Common myeloid progenitor, CD34-positive (primary cell): Measurements from ENCODE around the gene TMEM63B.

Source experiments
- CTCF ChIA-PET: fragments of 350-600 bp; sonication (Branson Sonifier 250); formaldehyde crosslinking; loops from one replicate; lab custom pipeline; 2021; ENCODE audit warnings: antibody characterized with exemption; lab: Charles Lee
- POLR2A ChIA-PET: fragments of 350-600 bp; sonication (Branson Sonifier 250); formaldehyde crosslinking; loops from one replicate; lab custom pipeline; 2021; ENCODE audit warnings: antibody characterized with exemption; lab: Charles Lee
- DNase-seq, 3 donors: peaks; one replicate each; pipeline versions ENCODE4 v3.0.0 to v3.0.0-alpha.2; 2013
- H3K27ac ChIP-seq, 2 experiments: 1 replicate in 1 of 2; 2 replicates in 1 of 2; pipeline ENCODE4 v1.7.0; 2013; ENCODE audit warnings: inconsistent platforms in 2 of 2, low read length in 2 of 2, mild to moderate bottlenecking in 2 of 2, low read depth in 1 of 2, moderate library complexity in 1 of 2; ENCODE audit not compliant: severe bottlenecking in 2 of 2, insufficient read depth in 1 of 2, poor library complexity in 1 of 2
- H3K27me3 ChIP-seq, 5 experiments: replicated peaks in 2 of 5; 1 replicate in 3 of 5; 2 replicates in 2 of 5; pipeline versions ENCODE4 v1.6.1 to v1.7.0; 2013; ENCODE audit warnings: low read length in 4 of 5, mild to moderate bottlenecking in 2 of 5, moderate library complexity in 2 of 5, inconsistent platforms in 1 of 5; ENCODE audit not compliant: insufficient read depth in 5 of 5, control insufficient read depth in 4 of 5
- H3K36me3 ChIP-seq, 4 experiments: 1 replicate in 2 of 4; 2 replicates in 2 of 4; pipeline versions ENCODE4 v1.6.1 to v1.7.0; 2013; ENCODE audit warnings: low read length in 3 of 4, control low read depth in 1 of 4, mild to moderate bottlenecking in 1 of 4; ENCODE audit not compliant: control insufficient read depth in 4 of 4, insufficient read depth in 4 of 4
- H3K4me1 ChIP-seq, 4 experiments: 1 replicate in 3 of 4; 2 replicates in 1 of 4; pipeline versions ENCODE4 v1.6.1 to v1.7.1; 2013; ENCODE audit warnings: low read length in 3 of 4, mild to moderate bottlenecking in 3 of 4, control low read depth in 1 of 4, inconsistent platforms in 1 of 4, moderate library complexity in 1 of 4; ENCODE audit not compliant: control insufficient read depth in 4 of 4, insufficient read depth in 4 of 4; ENCODE audit errors: control extremely low read depth in 1 of 4
- H3K4me3 ChIP-seq, 7 experiments: 1 replicate in 4 of 7; 2 replicates in 3 of 7; pipeline versions ENCODE4 v1.5.1 to v1.7.0; 2013; ENCODE audit warnings: mild to moderate bottlenecking in 7 of 7, low read length in 6 of 7, moderate library complexity in 6 of 7, inconsistent platforms in 2 of 7, low read depth in 2 of 7, control low read depth in 1 of 7; ENCODE audit not compliant: insufficient read depth in 4 of 7, control insufficient read depth in 1 of 7; ENCODE audit errors: extremely low read depth in 1 of 7
- H3K9me3 ChIP-seq, 5 experiments: 1 replicate in 4 of 5; 2 replicates in 1 of 5; pipeline versions ENCODE4 v1.6.1 to v1.7.1; 2013; ENCODE audit warnings: low read length in 4 of 5, mild to moderate bottlenecking in 2 of 5, inconsistent platforms in 1 of 5, low read depth in 1 of 5, moderate library complexity in 1 of 5; ENCODE audit not compliant: control insufficient read depth in 4 of 5, insufficient read depth in 2 of 5; ENCODE audit errors: control extremely low read depth in 1 of 5
- WGBS: methylation state at CpG from one replicate; pipeline ENCODE4 v1.1.5; 2013; ENCODE audit not compliant: insufficient coverage; 5-methylcytosine and 5-hydroxymethylcytosine counted together

TMEM63B gene

GRCh38 chr6:44176130-44176761 is 48.9 kb downstream of the TMEM63B start:
- Histone ChIP-seq H3K27me3 (no peaks in the 10 kb centered on the region), H3K4me3 (peak overlapping the region in 4 of 7 experiments; percentile 23 to 65 (median 46)), H3K4me1 (peaks cover 0 to 25% (median 23%) of the 10 kb centered on the region in 4 experiments), H3K9me3 (no peaks in the 10 kb centered on the region), H3K27ac (no peak overlapping the region), H3K36me3 (no peaks in the 10 kb centered on the region)
- ChIA-PET POLR2A (interaction anchor here (0.9 to 1.4 kb wide), 4 partner anchors 10 to 81 kb away, joined by 3 to 6 read pairs (median 4); partner anchors contain the start of gene HSP90AB1), CTCF (interaction anchor here (0.6 to 4.2 kb wide), 21 partner anchors 13 to 137 kb away, joined by 3 to 44 read pairs (median 4); partner anchors contain the start of genes AARS2, CAPN11, MYMX and SLC29A1)
- WGBS, result 87% methylated on average over 7 of the region's 15 CpGs
- DNase-seq, result no peak

- Histone ChIP-seq H3K9me3 (no peaks in the 10 kb centered on the region), H3K27ac (peak overlapping the region in 1 of 2 experiments; percentile 55), H3K4me1 (peaks cover 0 to 25% (median 23%) of the 10 kb centered on the region in 4 experiments), H3K4me3 (peak overlapping the region in 4 of 7 experiments; percentile 23 to 65 (median 46)), H3K27me3 (no peaks in the 10 kb centered on the region), H3K36me3 (no peaks in the 10 kb centered on the region)
- POLR2A ChIA-PET, result interaction anchor here (0.9 to 1.4 kb wide), 5 partner anchors 9 to 80 kb away, joined by 3 to 6 read pairs (median 4); partner anchors contain the start of gene HSP90AB1
- WGBS, result 21% methylated on average over 16 of the region's 24 CpGs
- DNase-seq, result peak; percentile 81 to 96 (median 96)
- CTCF ChIA-PET, result interaction anchor here (0.6 to 4.2 kb wide), 23 partner anchors 13 to 136 kb away, joined by 3 to 44 read pairs (median 4); partner anchors contain the start of genes AARS2, CAPN11, HSP90AB1 and MYMX
These were observed 49.6 kb downstream of the TMEM63B start for GRCh38 chr6:44176762-44177509.

DNA sequence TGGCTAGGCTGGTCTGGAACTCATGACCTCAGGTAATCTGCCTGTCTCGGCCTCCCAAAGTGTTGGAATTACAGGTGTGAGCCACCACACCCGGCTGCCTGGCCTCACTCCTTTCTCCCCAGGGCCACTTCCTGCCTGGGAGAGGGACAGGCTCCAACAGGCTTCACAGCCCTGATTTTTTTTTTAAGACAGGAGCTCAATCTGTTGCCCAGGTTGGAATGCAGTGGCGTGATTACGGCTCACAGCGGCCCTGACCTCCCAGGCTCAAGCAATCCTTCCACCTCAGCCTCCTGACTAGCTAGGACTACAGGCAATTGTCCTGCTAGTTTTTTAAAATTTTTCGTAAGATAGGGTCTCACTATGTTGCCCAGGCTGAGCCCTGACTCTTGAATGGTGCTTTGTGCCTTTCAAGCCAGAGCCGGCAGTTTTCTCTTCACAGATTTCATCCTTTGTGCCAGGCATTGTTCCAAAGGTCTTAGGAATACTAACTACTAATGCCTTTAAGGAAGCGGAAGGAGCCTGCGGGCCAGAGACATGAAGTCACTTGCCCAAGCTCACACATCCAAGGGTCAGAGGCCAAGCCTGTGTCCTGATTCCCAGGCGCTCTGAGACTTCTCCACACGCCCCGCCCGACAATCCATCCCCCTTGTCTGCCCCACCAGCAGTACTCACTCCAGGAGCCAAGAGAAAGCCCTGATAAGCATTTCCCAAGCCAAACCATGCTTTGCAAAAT is 50.5 kb downstream of the TMEM63B start:
- Histone ChIP-seq H3K36me3 (no peaks in the 10 kb centered on the region), H3K4me1 (peaks cover 0 to 22% (median 21%) of the 10 kb centered on the region in 4 experiments), H3K9me3 (no peaks in the 10 kb centered on the region), H3K27ac (no peak overlapping the region), H3K4me3 (no peak overlapping the region), H3K27me3 (no peaks in the 10 kb centered on the region)
- 94% methylated on average over 10 of the region's 13 CpGs for WGBS
- DNase-seq, result no peak
- ChIA-PET POLR2A (interaction anchor here (0.9 to 1.4 kb wide), 3 partner anchors 8 to 79 kb away, joined by 3 to 4 read pairs (median 3); no protein-coding TSS in a partner anchor), CTCF (interaction anchor here (0.9 to 4.2 kb wide), 13 partner anchors 12 to 128 kb away, joined by 3 to 44 read pairs (median 4); partner anchors contain the start of gene HSP90AB1)

- H3K4me3 ChIP-seq, result no peak overlapping the region
- H3K4me1 ChIP-seq, result peaks cover 0 to 20% (median 18%) of the 10 kb centered on the region in 4 experiments
- H3K9me3 ChIP-seq, result no peaks in the 10 kb centered on the region
- no peaks in the 10 kb centered on the region for H3K27me3 ChIP-seq
- 98% methylated on average over 7 of the region's 9 CpGs for WGBS
- no peak for DNase-seq
- POLR2A ChIA-PET, result no interaction called here
- H3K27ac ChIP-seq, result no peak overlapping the region
- CTCF ChIA-PET, result interaction anchor here (0.6 to 4.2 kb wide), 9 partner anchors 19 to 127 kb away, joined by 3 to 44 read pairs (median 3); no protein-coding TSS in a partner anchor
- H3K36me3 ChIP-seq, result no peaks in the 10 kb centered on the region
These were observed 51.2 kb downstream of the TMEM63B start for GRCh38 chr6:44178424-44179071.

DNA sequence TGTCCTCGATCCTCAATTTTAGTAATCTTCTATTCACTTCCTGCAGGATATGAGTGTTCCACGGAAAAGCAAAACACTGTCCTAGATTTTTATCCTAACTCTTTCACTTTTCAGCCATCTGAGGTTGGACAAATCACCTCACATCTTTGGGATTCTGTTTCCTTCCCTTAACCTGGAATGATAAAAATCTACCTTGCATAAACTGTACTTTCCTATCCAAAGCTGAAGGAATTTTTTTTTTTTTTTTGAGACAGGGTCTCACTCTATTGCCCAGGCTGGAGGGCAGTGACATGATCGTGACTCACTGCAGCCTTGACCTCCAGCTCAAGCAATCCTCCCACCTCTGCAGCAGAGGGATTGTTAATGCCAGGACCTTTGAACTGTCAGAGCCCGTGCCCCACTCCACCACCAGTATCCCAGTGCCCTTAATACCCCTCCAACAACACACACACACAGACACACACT is 51.8 kb downstream of the TMEM63B start:
- DNase-seq, result no peak
- Histone ChIP-seq H3K4me1 (peaks cover 0 to 20% (median 18%) of the 10 kb centered on the region in 4 experiments), H3K27ac (no peak overlapping the region), H3K36me3 (no peaks in the 10 kb centered on the region), H3K27me3 (no peaks in the 10 kb centered on the region), H3K9me3 (no peaks in the 10 kb centered on the region), H3K4me3 (no peak overlapping the region)
- POLR2A ChIA-PET, result no interaction called here
- WGBS, result 91% methylated on average over 3 of the region's 4 CpGs
- CTCF ChIA-PET, result interaction anchor here (0.6 to 1.3 kb wide), 6 partner anchors 22 to 126 kb away, joined by 3 to 4 read pairs (median 3); no protein-coding TSS in a partner anchor

GRCh38 chr6:44179648-44180047 is 52.3 kb downstream of the TMEM63B start:
- no peak for DNase-seq
- 100% methylated on average over 6 of the region's 7 CpGs for WGBS
- H3K27ac ChIP-seq, result no peak overlapping the region
- H3K27me3 ChIP-seq, result no peaks in the 10 kb centered on the region
- POLR2A ChIA-PET, result no interaction called here
- CTCF ChIA-PET, result no interaction called here
- no peaks in the 10 kb centered on the region for H3K9me3 ChIP-seq
- no peak overlapping the region for H3K4me3 ChIP-seq
- H3K4me1 ChIP-seq, result peaks cover 0 to 20% (median 18%) of the 10 kb centered on the region in 4 experiments
- no peaks in the 10 kb centered on the region for H3K36me3 ChIP-seq
